WI38 (cell line): Measurements from ENCODE around the gene CYLD.

Experiments
- H3K4me3 ChIP-seq: 2 replicates; pipeline ENCODE4 v1.5.1; 2011; ENCODE audit warnings: low read depth, mild to moderate bottlenecking, control low read depth, low read length
- CTCF ChIP-seq: IDR thresholded peaks from 2 replicates; pipeline ENCODE4 v1.5.1; 2012; ENCODE audit warnings: low read depth, mild to moderate bottlenecking, control low read depth, low read length

CYLD gene

GRCh38 chr16:50719401-50720337 lies 22.2 kb upstream of the CYLD start:
- no peak for TF ChIP-seq CTCF
- H3K4me3 ChIP-seq = no peak overlapping the region

GRCh38 chr16:50721549-50722404 lies 20.1 kb upstream of the CYLD start:
- TF ChIP-seq CTCF = no peak
- no peak overlapping the region for H3K4me3 ChIP-seq

GRCh38 chr16:50722405-50722737 lies 19.5 kb upstream of the CYLD start:
- no peak for TF ChIP-seq CTCF
- no peak overlapping the region for H3K4me3 ChIP-seq

- no peak overlapping the region for H3K4me3 ChIP-seq
- no peak for TF ChIP-seq CTCF
Observed at GRCh38 chr16:50722960-50723359, 18.9 kb upstream of the CYLD start.

GRCh38 chr16:50724306-50724705 lies 17.6 kb upstream of the CYLD start:
- TF ChIP-seq CTCF = no peak
- no peak overlapping the region for H3K4me3 ChIP-seq

GRCh38 chr16:50731130-50731988 lies 10.5 kb upstream of the CYLD start:
- TF ChIP-seq CTCF = no peak
- H3K4me3 ChIP-seq = no peak overlapping the region
